Metanephros (tissue), 1 donor: ENCODE results near the gene CNDP2. TPM values are rescaled to one million over a fixed set of nuclear protein-coding genes. Genes with fewer than 3 reads are reported as not detected.

Experiments used
- total RNA-seq: library from RNA; depleted of rRNA; stranded (reverse); fragments of >200 nt; gene quantifications from one replicate; pipeline ENCODE4 v1.2.3, GENCODE V29; 2014

The CNDP2 gene
- total RNA-seq, result 163 TPM

GRCh38 chr18:74495581-74496507, at the start of gene CNDP2:
CNDP2 (plus strand) TSS chr18:74496363; CDS start chr18:74499974, 3,611 bp downstream.

GRCh38 chr18:74457043-74457724, 39.0 kb upstream of the CNDP2 start, which contains the start of gene DIPK1C:
DIPK1C (minus strand) TSS chr18:74457308; CDS start chr18:74457259, 49 bp downstream.

GRCh38 chr18:74534150-74534969, 38.2 kb downstream of the CNDP2 start, which contains the start of gene CNDP1:
CNDP1 (plus strand) TSS chr18:74534500; CDS start chr18:74534668, 168 bp downstream.

Other genes with a start within 250 kb of the CNDP2 start
- gene CYB5A, start 204.4 kb upstream of the CNDP2 start, total RNA-seq, result 234 TPM
- not detected for gene C18orf63, start 180.5 kb upstream of the CNDP2 start, total RNA-seq
- 1.2 TPM for gene DIPK1C, start 39.1 kb upstream of the CNDP2 start, total RNA-seq
- 0.23 TPM for gene CNDP1, start 38.1 kb downstream of the CNDP2 start, total RNA-seq
- gene ZNF407, start 101.5 kb downstream of the CNDP2 start, total RNA-seq, result 28.4 TPM